B cell (primary cell): Measurements from ENCODE around the gene TMEM229A. TPM values are rescaled to one million over a fixed set of nuclear protein-coding genes. Genes with fewer than 3 reads are reported as not detected.

Experiments used
- ATAC-seq: fragments of 200-7000 bp; cut with Tn5 transposase; one replicate; pipeline ENCODE4 v1.10.0; 2021; ENCODE audit warnings: low read depth, mild to moderate bottlenecking, moderate number of reproducible peaks, moderate library complexity
- CTCF ChIA-PET: fragments of 350-600 bp; sonication (Branson Sonifier 250); formaldehyde crosslinking; loops from one replicate; lab custom pipeline; 2021; ENCODE audit warnings: antibody characterized with exemption, inconsistent platforms; lab: Charles Lee
- POLR2A ChIA-PET: fragments of 350-600 bp; sonication (Branson Sonifier 250); formaldehyde crosslinking; loops from one replicate; lab custom pipeline; 2021; ENCODE audit warnings: antibody characterized with exemption; lab: Charles Lee
- DNase-seq: peaks from one replicate; pipeline ENCODE4 v3.0.0; 2013
- H2AFZ ChIP-seq: 2 replicates; pipeline ENCODE4 v1.6.1; 2012; ENCODE audit warnings: mild to moderate bottlenecking, low read depth, low read length; ENCODE audit not compliant: insufficient read depth, poor library complexity, severe bottlenecking
- H3K27ac ChIP-seq, 2 donors: 1 replicate in 1 of 2; 2 replicates in 1 of 2; pipeline ENCODE4 v1.5.1; 2012 to 2013; ENCODE audit warnings: low read length in 2 of 2, mild to moderate bottlenecking in 2 of 2, moderate library complexity in 1 of 2
- H3K27me3 ChIP-seq, 4 experiments: fragments of 200-600 bp in 1 of 4; sonication (generic) in 1 of 4; replicated peaks in 1 of 4; 1 replicate in 2 of 4; 2 replicates in 2 of 4; pipeline versions ENCODE4 v1.6.1 to v1.7.0; 2013 to 2016; ENCODE audit warnings: low read length in 3 of 4, mild to moderate bottlenecking in 2 of 4, mixed read lengths in 1 of 4, moderate library complexity in 1 of 4; ENCODE audit not compliant: insufficient read depth in 4 of 4, control insufficient read depth in 3 of 4; ENCODE audit errors: control extremely low read depth in 1 of 4
- H3K36me3 ChIP-seq, 2 experiments: replicated peaks in 1 of 2; 1 replicate in 1 of 2; 2 replicates in 1 of 2; pipeline versions ENCODE4 v1.6.1 to v1.7.1; 2013; ENCODE audit warnings: low read length in 1 of 2; ENCODE audit not compliant: insufficient read depth in 2 of 2, control insufficient read depth in 1 of 2; ENCODE audit errors: control extremely low read depth in 1 of 2, extremely low read depth in 1 of 2
- H3K4me1 ChIP-seq, 2 donors: fragments of 200-600 bp in 1 of 2; sonication (generic) in 1 of 2; 1 replicate in 1 of 2; 2 replicates in 1 of 2; pipeline versions ENCODE4 v1.5.1 to v1.6.1; 2013 to 2017; ENCODE audit warnings: low read length in 2 of 2; ENCODE audit not compliant: control insufficient read depth in 2 of 2, insufficient read depth in 2 of 2
- H3K4me2 ChIP-seq: replicated peaks from 2 replicates; pipeline ENCODE3; 2012; ENCODE audit warnings: mild to moderate bottlenecking, low read depth, low read length; ENCODE audit not compliant: poor library complexity, severe bottlenecking
- H3K4me3 ChIP-seq, 5 experiments: fragments of 200-600 bp in 1 of 5; sonication (generic) in 1 of 5; 1 replicate in 3 of 5; 2 replicates in 2 of 5; pipeline versions ENCODE4 v1.5.1 to v1.7.0; 2011 to 2016; ENCODE audit warnings: low read length in 4 of 5, mild to moderate bottlenecking in 4 of 5, low read depth in 2 of 5, control low read depth in 1 of 5, moderate library complexity in 1 of 5; ENCODE audit not compliant: insufficient read depth in 1 of 5; ENCODE audit errors: control extremely low read depth in 1 of 5, extremely low read depth in 1 of 5
- H3K79me2 ChIP-seq: fragments of 200-600 bp; sonication (generic); one replicate; pipeline ENCODE4 v1.6.0; 2016; ENCODE audit warnings: low read length; ENCODE audit not compliant: control insufficient read depth, insufficient read depth
- H3K9ac ChIP-seq: fragments of 200-600 bp; sonication (generic); 2 replicates; pipeline ENCODE4 v1.6.1; 2017; ENCODE audit warnings: mild to moderate bottlenecking, low read length, moderate library complexity
- H3K9me3 ChIP-seq, 3 donors: one replicate each; pipeline versions ENCODE4 v1.6.1 to v1.7.1; 2013; ENCODE audit warnings: low read length in 2 of 3; ENCODE audit not compliant: control insufficient read depth in 2 of 3, insufficient read depth in 1 of 3; ENCODE audit errors: control extremely low read depth in 1 of 3
- H4K20me1 ChIP-seq: 2 replicates; pipeline ENCODE4 v1.6.0; 2012; ENCODE audit warnings: mild to moderate bottlenecking, low read length; ENCODE audit not compliant: insufficient read depth, control insufficient read depth, poor library complexity, severe bottlenecking
- H3K27ac Mint-ChIP-seq: one replicate; pipeline ENCODE4 v1.8.0; 2021; ENCODE audit warnings: mixed read lengths
- H3K27me3 Mint-ChIP-seq: one replicate; pipeline ENCODE4 v1.8.0; 2021; ENCODE audit warnings: mixed read lengths
- H3K4me1 Mint-ChIP-seq: one replicate; pipeline ENCODE4 v1.8.0; 2021; ENCODE audit warnings: mixed read lengths
- H3K4me3 Mint-ChIP-seq: one replicate; pipeline ENCODE4 v1.8.0; 2021; ENCODE audit warnings: mixed read lengths
- H3K9me3 Mint-ChIP-seq: one replicate; pipeline ENCODE4 v1.8.0; 2022; ENCODE audit warnings: mixed read lengths; ENCODE audit not compliant: insufficient read depth
- EZH2 ChIP-seq: IDR thresholded peaks from 2 replicates; pipeline ENCODE4 v1.6.1; 2012; ENCODE audit warnings: borderline replicate concordance, low read depth, mild to moderate bottlenecking, moderate library complexity, low read length; ENCODE audit not compliant: insufficient read depth, poor library complexity, severe bottlenecking
- WGBS: methylation state at CpG from one replicate; pipeline ENCODE4 v1.1.5; 2013; ENCODE audit warnings: missing lambda C conversion rate; ENCODE audit not compliant: insufficient coverage; 5-methylcytosine and 5-hydroxymethylcytosine counted together
- intact Hi-C: fragments of 100-400 bp; cut with micrococcal nuclease; formaldehyde crosslinking; loops from one replicate; pipeline ENCODE4 v1.10.0; 2022
- polyA plus RNA-seq: library from polyadenylated mRNA; depleted of rRNA; stranded (reverse); fragments of >200 nt; gene quantifications from 2 replicates; pipeline ENCODE4 v1.2.3, GENCODE V29; 2012
- total RNA-seq, 2 donors: library from RNA; stranded (reverse); fragments of 120-200 nt in 1 of 2; gene quantifications; 1 replicate in 1 of 2; 2 replicates in 1 of 2; pipeline versions ENCODE4 v1.2.3 to v1.2.4, GENCODE V29; 2013 to 2022
- TF ChIP-seq, protein P1 (sequence below): fragments of 200-600 bp; IDR thresholded peaks from one replicate; pipeline ENCODE4 v1.8.0; 2022; ENCODE audit warnings: antibody characterized with exemption, mild to moderate bottlenecking

Gene TMEM229A
- total and polyA plus RNA-seq, 2 donors (not counting 1 experiment from before 2014, with no cell fraction given), result not detected

DNA sequence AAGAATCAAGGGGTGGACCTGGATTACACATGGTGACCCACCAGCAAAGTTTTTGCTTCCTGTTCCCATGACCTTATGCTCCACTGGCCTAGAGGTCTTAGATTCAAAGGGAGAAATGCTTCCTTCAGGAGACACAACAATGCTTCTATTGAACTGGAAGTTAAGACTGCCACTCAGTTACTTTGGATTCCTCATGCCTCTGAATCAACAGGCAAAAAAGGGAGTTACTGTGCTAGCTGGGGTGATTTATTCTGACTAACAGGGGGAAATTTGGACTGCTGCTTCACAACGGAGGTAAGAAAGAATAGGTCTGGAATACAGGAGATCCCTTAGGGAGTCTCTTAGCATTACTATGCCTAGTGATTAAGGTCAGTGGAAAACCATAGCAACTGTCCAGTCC lies 10.3 kb downstream of the TMEM229A start:
- POLR2A ChIA-PET, result no interaction called here
- Histone ChIP-seq H2AFZ (no peak overlapping the region), H4K20me1 (no peaks in the 10 kb centered on the region), H3K27ac (no peak overlapping the region), H3K9me3 (no peaks in the 10 kb centered on the region), H3K36me3 (no peaks in the 10 kb centered on the region), H3K4me2 (no peak overlapping the region), H3K27me3 (no peaks in the 10 kb centered on the region), H3K4me3 (no peak overlapping the region), H3K9ac (no peak overlapping the region), H3K79me2 (no peaks in the 10 kb centered on the region), H3K4me1 (no peaks in the 10 kb centered on the region)
- DNase-seq (no peak), ATAC-seq (no peak)
- H3K27ac Mint-ChIP-seq, result no peak overlapping the region
- peaks cover 1% of the 10 kb centered on the region for H3K9me3 Mint-ChIP-seq
- WGBS, result no CpG with 5 or more reads among the region's 1 CpG
- CTCF ChIA-PET, result no interaction called here
- H3K27me3 Mint-ChIP-seq, result no peaks in the 10 kb centered on the region
- TF ChIP-seq, protein P1, sequence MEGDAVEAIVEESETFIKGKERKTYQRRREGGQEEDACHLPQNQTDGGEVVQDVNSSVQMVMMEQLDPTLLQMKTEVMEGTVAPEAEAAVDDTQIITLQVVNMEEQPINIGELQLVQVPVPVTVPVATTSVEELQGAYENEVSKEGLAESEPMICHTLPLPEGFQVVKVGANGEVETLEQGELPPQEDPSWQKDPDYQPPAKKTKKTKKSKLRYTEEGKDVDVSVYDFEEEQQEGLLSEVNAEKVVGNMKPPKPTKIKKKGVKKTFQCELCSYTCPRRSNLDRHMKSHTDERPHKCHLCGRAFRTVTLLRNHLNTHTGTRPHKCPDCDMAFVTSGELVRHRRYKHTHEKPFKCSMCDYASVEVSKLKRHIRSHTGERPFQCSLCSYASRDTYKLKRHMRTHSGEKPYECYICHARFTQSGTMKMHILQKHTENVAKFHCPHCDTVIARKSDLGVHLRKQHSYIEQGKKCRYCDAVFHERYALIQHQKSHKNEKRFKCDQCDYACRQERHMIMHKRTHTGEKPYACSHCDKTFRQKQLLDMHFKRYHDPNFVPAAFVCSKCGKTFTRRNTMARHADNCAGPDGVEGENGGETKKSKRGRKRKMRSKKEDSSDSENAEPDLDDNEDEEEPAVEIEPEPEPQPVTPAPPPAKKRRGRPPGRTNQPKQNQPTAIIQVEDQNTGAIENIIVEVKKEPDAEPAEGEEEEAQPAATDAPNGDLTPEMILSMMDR, result no peak
- TF ChIP-seq EZH2, result no peak
- no peaks in the 10 kb centered on the region for H3K4me1 Mint-ChIP-seq
- H3K4me3 Mint-ChIP-seq, result no peak overlapping the region
- intact Hi-C loops, result no loop called here

DNA sequence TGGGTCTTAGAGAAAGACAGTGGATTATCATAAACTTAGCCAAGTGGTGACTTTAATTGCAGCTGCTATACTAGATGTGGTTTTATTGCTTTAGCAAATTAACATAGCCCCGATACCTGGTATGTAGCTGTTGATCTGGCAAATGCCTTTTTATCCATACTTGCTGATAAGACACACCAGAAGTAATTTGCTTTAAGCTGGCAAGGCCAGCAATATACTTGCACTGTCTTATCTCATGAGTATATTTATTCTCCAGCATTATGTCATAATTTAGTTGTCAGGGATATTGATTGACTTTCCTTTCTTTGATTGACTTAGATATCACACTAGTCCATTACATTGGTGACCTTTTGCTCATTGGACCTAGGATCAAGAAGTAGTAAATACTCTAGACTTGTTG lies 12.8 kb downstream of the TMEM229A start:
- Histone ChIP-seq H3K9me3 (no peaks in the 10 kb centered on the region), H3K9ac (no peak overlapping the region), H3K79me2 (no peaks in the 10 kb centered on the region), H3K27me3 (no peaks in the 10 kb centered on the region), H3K27ac (no peak overlapping the region), H2AFZ (no peak overlapping the region), H3K4me3 (no peak overlapping the region), H3K36me3 (no peaks in the 10 kb centered on the region), H3K4me2 (no peak overlapping the region), H4K20me1 (no peaks in the 10 kb centered on the region), H3K4me1 (no peaks in the 10 kb centered on the region)
- TF ChIP-seq, protein P1, result no peak
- TF ChIP-seq EZH2, result no peak
- ATAC-seq (no peak), DNase-seq (no peak)
- intact Hi-C loops, result no loop called here
- no peaks in the 10 kb centered on the region for H3K4me1 Mint-ChIP-seq
- ChIA-PET CTCF (no interaction called here), POLR2A (no interaction called here)
- peaks cover 1% of the 10 kb centered on the region for H3K9me3 Mint-ChIP-seq
- H3K27me3 Mint-ChIP-seq, result no peaks in the 10 kb centered on the region
- WGBS, result no CpG with 5 or more reads among the region's 1 CpG
- no peak overlapping the region for H3K27ac Mint-ChIP-seq
- H3K4me3 Mint-ChIP-seq, result no peak overlapping the region
